ENCODE measurements around the gene NRN1L. TPM values are rescaled to one million over a fixed set of nuclear protein-coding genes. Genes with fewer than 3 reads are reported as not detected.

Gene NRN1L
- total and polyA plus RNA-seq, 2 donors (not counting 3 experiments of a cell fraction or from before 2014, with no cell fraction given), result 0.37 TPM; not detected in 1

DNA sequence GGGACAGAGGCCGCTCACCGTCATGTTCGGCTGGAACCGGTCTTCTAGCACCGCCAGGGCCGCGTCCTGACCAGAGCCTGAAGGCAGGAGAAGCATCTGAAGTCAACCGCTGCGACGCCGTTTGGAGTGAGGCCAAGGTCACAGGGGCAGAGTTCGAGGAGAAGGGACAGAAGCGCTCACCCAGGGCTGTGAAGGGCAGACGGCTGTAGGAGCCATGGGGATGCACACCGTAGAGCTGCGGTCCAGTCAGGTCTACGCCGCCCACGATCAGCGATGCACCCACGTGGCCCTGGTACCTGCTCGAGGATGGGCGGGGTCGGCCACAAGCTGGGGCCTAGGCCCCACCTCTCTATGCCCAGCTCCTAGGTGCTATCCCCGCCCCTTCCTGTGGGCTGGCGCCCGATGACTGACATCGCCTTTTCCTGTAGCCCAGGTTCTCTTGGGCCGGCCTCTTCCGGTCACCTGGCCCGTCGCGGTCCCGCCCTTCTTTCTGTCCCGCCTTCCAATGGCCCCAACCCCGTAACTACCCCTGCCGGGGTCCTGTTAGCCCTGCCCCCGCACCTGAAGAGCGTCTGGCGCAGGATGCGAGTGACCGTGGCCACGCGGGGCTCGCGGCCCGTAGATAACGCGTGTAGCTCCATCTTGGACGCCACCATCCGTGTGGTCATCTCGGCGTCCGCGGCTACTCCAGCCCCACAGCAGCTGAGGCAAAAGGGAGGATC is 50.9 kb downstream of the NRN1L start:
- Histone ChIP-seq H3K4me2 (ENCODE audit: insufficient read depth, low read length) (peak overlapping the region; percentile 78), H3K79me2 (ENCODE audit: control insufficient read depth, insufficient read depth, low read length) (no peaks in the 10 kb centered on the region), H4K20me1 (replicated peaks; ENCODE audit: control insufficient read depth, extremely low read depth, insufficient read depth, low read length) (no peaks in the 10 kb centered on the region), H3K36me3 (ENCODE audit: control insufficient read depth in 2 of 2, extremely low read depth in 1 of 2, insufficient read depth in 2 of 2, low read length in 2 of 2) (peaks cover 4 to 15% of the 10 kb centered on the region in 2 experiments), H3K27ac (ENCODE audit: insufficient read depth, low read depth, low read length) (peak overlapping the region; percentile 36), H3K4me1 (ENCODE audit: control insufficient read depth, extremely low read depth, insufficient read depth, low read length) (peaks cover 13% of the 10 kb centered on the region), H3K27me3 (ENCODE audit: control insufficient read depth in 2 of 2, insufficient read depth in 2 of 2, low read length in 2 of 2) (no peaks in the 10 kb centered on the region), H3K9ac (replicated peaks; ENCODE audit: extremely low read depth, insufficient read depth, low read length) (peak overlapping the region; percentile 77), H3K4me3 (replicated peaks in 1 of 3; ENCODE audit: insufficient read depth in 1 of 3, low read depth in 1 of 3, low read length in 3 of 3) (peak overlapping the region; percentile 31 to 88 (median 58)), H2AFZ (ENCODE audit: low read depth, low read length) (peak overlapping the region; percentile 45), H3K9me1 (replicated peaks; ENCODE audit: control insufficient read depth, extremely low read depth, insufficient read depth, low read length) (no peaks in the 10 kb centered on the region), H3K9me3 (replicated peaks; ENCODE audit: control insufficient read depth, insufficient read depth, low read length) (no peaks in the 10 kb centered on the region)
- peak; percentile 91 for DNase-seq (ENCODE audit: low read depth, low spot score)
- intact Hi-C loops (cut with micrococcal nuclease) (loop anchor here (1.0 to 2.0 kb wide), 2 partner anchors 88 to 105 kb away; partner anchors contain the start of gene CENPT), dilution Hi-C loops (cut with MboI; ENCODE audit: extremely low pct_ligation_motif_present, low sequenced_read_pairs) (no loop called here)
- TF ChIP-seq EZH2 (IDR thresholded peaks at IDR 0.05; ENCODE audit: borderline replicate concordance, low read depth, low read length, severe bottlenecking), result no peak
- no peak for TF ChIP-seq JUN (IDR thresholded peaks at IDR 0.05; ENCODE audit: borderline replicate concordance, insufficient read depth, insufficient read length, low read depth)
- no peak for TF ChIP-seq FOS (IDR thresholded peaks at IDR 0.05; ENCODE audit: borderline replicate concordance, insufficient read depth, low read length)
- TF ChIP-seq GATA2 (IDR thresholded peaks at IDR 0.05; ENCODE audit: insufficient read depth, insufficient read length, low read depth, low read length), result no peak
- no peak for TF ChIP-seq CTCF (IDR thresholded peaks at IDR 0.05; ENCODE audit: extremely low read depth in 1 of 2, insufficient read depth in 1 of 2, low read depth in 1 of 2, low read length in 2 of 2)
- TF ChIP-seq MYC (IDR thresholded peaks at IDR 0.05; ENCODE audit: low read depth, low read length), result peak; percentile 30
- TF ChIP-seq POLR2AphosphoS5 (IDR thresholded peaks at IDR 0.05; ENCODE audit: insufficient read depth, low read depth, low read length), result peak; percentile 67
- peak; percentile 71 for TF ChIP-seq POLR2A (IDR thresholded peaks at IDR 0.05; ENCODE audit: low read depth, low read length)
- no peak for TF ChIP-seq MAX (IDR thresholded peaks at IDR 0.05; ENCODE audit: insufficient read depth, insufficient read length)
- CTCF ChIA-PET, result interaction anchor here (0.6 to 5.7 kb wide), 8 partner anchors 10 to 415 kb away, joined by 3 to 42 read pairs (median 4); partner anchors contain the start of gene NRN1L
- POLR2A ChIA-PET, result interaction anchor here (0.8 to 1.1 kb wide), 3 partner anchors 11 to 31 kb away, joined by 3 to 5 read pairs (median 5); no protein-coding TSS in a partner anchor
- no TSS peak for BruUV-seq (replicated peaks)
- FAIRE-seq, result peak; percentile 97

Small RNA genes within 50 kb of the gene (small RNA-seq; reads per million reads assigned to genes)
- not detected for gene AC040162.2 (ENCODE audit: insufficient read depth, insufficient read length, low read depth, low replicate concordance)
- gene NRN1L (ENCODE audit: insufficient read depth, insufficient read length, low read depth, low replicate concordance), result not detected

Other genes starting within 250 kb of the NRN1L start
- gene CARMIL2, start 239.7 kb upstream of the NRN1L start, total RNA-seq, result 2.2 and 2.7 TPM in 2 replicates
- gene CARMIL2, start 239.7 kb upstream of the NRN1L start, polyA plus RNA-seq, result 0.65 and 0.95 TPM in 2 replicates
- gene ACD, start 224.6 kb upstream of the NRN1L start, total RNA-seq, result 24.4 and 26.9 TPM in 2 replicates
- 36.0 and 45.1 TPM in 2 replicates for gene ACD, start 224.6 kb upstream of the NRN1L start, polyA plus RNA-seq
- 1.3 and 1.7 TPM in 2 replicates for gene PARD6A, start 223.9 kb upstream of the NRN1L start, total RNA-seq
- 2.9 and 4.3 TPM in 2 replicates for gene PARD6A, start 223.9 kb upstream of the NRN1L start, polyA plus RNA-seq
- 17.3 and 17.5 TPM in 2 replicates for gene ENKD1, start 218.1 kb upstream of the NRN1L start, total RNA-seq
- 16.7 and 21.9 TPM in 2 replicates for gene ENKD1, start 218.1 kb upstream of the NRN1L start, polyA plus RNA-seq
- 0.62 and 1.2 TPM in 2 replicates for gene C16orf86, start 218.1 kb upstream of the NRN1L start, total RNA-seq
- gene C16orf86, start 218.1 kb upstream of the NRN1L start, polyA plus RNA-seq, result 0.80 and 0.98 TPM in 2 replicates
- gene GFOD2, start 165.6 kb upstream of the NRN1L start, total RNA-seq, result 43.7 and 47.5 TPM in 2 replicates
- 36.7 and 38.1 TPM in 2 replicates for gene GFOD2, start 165.6 kb upstream of the NRN1L start, polyA plus RNA-seq
- gene RANBP10, start 78.3 kb upstream of the NRN1L start, total RNA-seq, result 20.6 and 25.6 TPM in 2 replicates
- 28.3 and 28.8 TPM in 2 replicates for gene RANBP10, start 78.3 kb upstream of the NRN1L start, polyA plus RNA-seq
- gene TSNAXIP1, start 78.0 kb upstream of the NRN1L start, total RNA-seq, result 0.95 and 1.0 TPM in 2 replicates
- gene TSNAXIP1, start 78.0 kb upstream of the NRN1L start, polyA plus RNA-seq, result 1.0 and 1.2 TPM in 2 replicates
- gene THAP11, start 42.6 kb upstream of the NRN1L start, total RNA-seq, result 22.6 and 24.0 TPM in 2 replicates
- gene THAP11, start 42.6 kb upstream of the NRN1L start, polyA plus RNA-seq, result 25.9 and 27.5 TPM in 2 replicates
- 199 and 208 TPM in 2 replicates for gene NUTF2, start 38.0 kb upstream of the NRN1L start, total RNA-seq
- gene NUTF2, start 38.0 kb upstream of the NRN1L start, polyA plus RNA-seq, result 273 and 425 TPM in 2 replicates
- gene CENPT, start 37.2 kb upstream of the NRN1L start, total RNA-seq, result 57.5 and 60.3 TPM in 2 replicates
- gene CENPT, start 37.2 kb upstream of the NRN1L start, polyA plus RNA-seq, result 61.3 and 70.3 TPM in 2 replicates
- gene EDC4, start 11.8 kb upstream of the NRN1L start, total RNA-seq, result 68.0 and 81.2 TPM in 2 replicates
- gene EDC4, start 11.8 kb upstream of the NRN1L start, polyA plus RNA-seq, result 57.5 and 71.6 TPM in 2 replicates
- 25.9 and 27.0 TPM in 2 replicates for gene PSKH1, start 8.4 kb downstream of the NRN1L start, total RNA-seq
- 42.6 and 48.8 TPM in 2 replicates for gene PSKH1, start 8.4 kb downstream of the NRN1L start, polyA plus RNA-seq
- 1.0 and 1.8 TPM in 2 replicates for gene CTRL, start 47.0 kb downstream of the NRN1L start, total RNA-seq
- 1.1 TPM in 2 replicates for gene CTRL, start 47.0 kb downstream of the NRN1L start, polyA plus RNA-seq
- gene PSMB10, start 52.0 kb downstream of the NRN1L start, total RNA-seq, result 32.7 and 40.8 TPM in 2 replicates
- gene PSMB10, start 52.0 kb downstream of the NRN1L start, polyA plus RNA-seq, result 54.7 and 80.3 TPM in 2 replicates
- gene LCAT, start 59.2 kb downstream of the NRN1L start, total RNA-seq, result 44.9 and 46.1 TPM in 2 replicates
- gene LCAT, start 59.2 kb downstream of the NRN1L start, polyA plus RNA-seq, result 22.6 and 32.5 TPM in 2 replicates
- 99.0 and 114 TPM in 2 replicates for gene SLC12A4, start 83.8 kb downstream of the NRN1L start, total RNA-seq
- gene SLC12A4, start 83.8 kb downstream of the NRN1L start, polyA plus RNA-seq, result 110 and 124 TPM in 2 replicates
- gene DPEP3, start 95.6 kb downstream of the NRN1L start, total RNA-seq, result not detected in 2 replicates
- gene DPEP3, start 95.6 kb downstream of the NRN1L start, polyA plus RNA-seq, result 0.03 and 0.06 TPM in 2 replicates
- 0.18 and 0.27 TPM in 2 replicates for gene DPEP2, start 114.6 kb downstream of the NRN1L start, total RNA-seq
- 1.7 and 1.8 TPM in 2 replicates for gene DPEP2, start 114.6 kb downstream of the NRN1L start, polyA plus RNA-seq
- not detected in 2 replicates for gene DPEP2NB, start 131.0 kb downstream of the NRN1L start, total RNA-seq
- gene DPEP2NB, start 131.0 kb downstream of the NRN1L start, polyA plus RNA-seq, result not detected in 2 replicates
- 7.9 and 8.4 TPM in 2 replicates for gene DDX28, start 138.3 kb downstream of the NRN1L start, total RNA-seq
- gene DDX28, start 138.3 kb downstream of the NRN1L start, polyA plus RNA-seq, result 12.5 and 14.9 TPM in 2 replicates
- gene DUS2, start 138.4 kb downstream of the NRN1L start, total RNA-seq, result 20.3 and 21.7 TPM in 2 replicates
- gene DUS2, start 138.4 kb downstream of the NRN1L start, polyA plus RNA-seq, result 14.7 and 16.4 TPM in 2 replicates
- 30.5 and 33.1 TPM in 2 replicates for gene NFATC3, start 200.5 kb downstream of the NRN1L start, total RNA-seq
- 15.6 and 15.8 TPM in 2 replicates for gene NFATC3, start 200.5 kb downstream of the NRN1L start, polyA plus RNA-seq